ENCODE measurements around the gene NEGR1.

The NEGR1 gene

DNA sequence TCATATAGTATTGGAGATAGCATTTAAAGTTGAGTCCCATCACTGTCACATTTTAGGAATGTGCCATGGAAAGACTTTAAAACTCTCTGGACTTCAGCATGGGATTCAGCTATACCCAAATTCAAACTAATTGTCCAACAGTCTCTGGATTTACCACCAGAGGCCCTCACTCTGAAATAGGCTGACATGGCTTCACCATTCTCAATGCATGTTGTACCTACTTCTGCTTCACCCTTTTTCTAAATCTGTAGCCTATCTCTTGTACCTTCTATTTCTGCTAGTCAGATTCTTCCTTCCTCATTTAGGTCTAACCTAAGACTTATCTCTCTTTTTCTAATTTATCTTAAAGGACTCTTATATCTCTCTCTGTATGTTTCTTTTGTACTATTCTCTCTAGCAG, 688.8 kb downstream of the NEGR1 start:
- peak; percentile 4 for DNase-seq (ENCODE audit: low read depth)
- TF ChIP-seq, protein P1, sequence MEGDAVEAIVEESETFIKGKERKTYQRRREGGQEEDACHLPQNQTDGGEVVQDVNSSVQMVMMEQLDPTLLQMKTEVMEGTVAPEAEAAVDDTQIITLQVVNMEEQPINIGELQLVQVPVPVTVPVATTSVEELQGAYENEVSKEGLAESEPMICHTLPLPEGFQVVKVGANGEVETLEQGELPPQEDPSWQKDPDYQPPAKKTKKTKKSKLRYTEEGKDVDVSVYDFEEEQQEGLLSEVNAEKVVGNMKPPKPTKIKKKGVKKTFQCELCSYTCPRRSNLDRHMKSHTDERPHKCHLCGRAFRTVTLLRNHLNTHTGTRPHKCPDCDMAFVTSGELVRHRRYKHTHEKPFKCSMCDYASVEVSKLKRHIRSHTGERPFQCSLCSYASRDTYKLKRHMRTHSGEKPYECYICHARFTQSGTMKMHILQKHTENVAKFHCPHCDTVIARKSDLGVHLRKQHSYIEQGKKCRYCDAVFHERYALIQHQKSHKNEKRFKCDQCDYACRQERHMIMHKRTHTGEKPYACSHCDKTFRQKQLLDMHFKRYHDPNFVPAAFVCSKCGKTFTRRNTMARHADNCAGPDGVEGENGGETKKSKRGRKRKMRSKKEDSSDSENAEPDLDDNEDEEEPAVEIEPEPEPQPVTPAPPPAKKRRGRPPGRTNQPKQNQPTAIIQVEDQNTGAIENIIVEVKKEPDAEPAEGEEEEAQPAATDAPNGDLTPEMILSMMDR (IDR thresholded peaks at IDR 0.05; ENCODE audit: low read length, missing control alignments) = peak; percentile 17
- H3K4me3 ChIP-seq (replicated peaks; ENCODE audit: low read depth, low read length) = no peak overlapping the region

DNA sequence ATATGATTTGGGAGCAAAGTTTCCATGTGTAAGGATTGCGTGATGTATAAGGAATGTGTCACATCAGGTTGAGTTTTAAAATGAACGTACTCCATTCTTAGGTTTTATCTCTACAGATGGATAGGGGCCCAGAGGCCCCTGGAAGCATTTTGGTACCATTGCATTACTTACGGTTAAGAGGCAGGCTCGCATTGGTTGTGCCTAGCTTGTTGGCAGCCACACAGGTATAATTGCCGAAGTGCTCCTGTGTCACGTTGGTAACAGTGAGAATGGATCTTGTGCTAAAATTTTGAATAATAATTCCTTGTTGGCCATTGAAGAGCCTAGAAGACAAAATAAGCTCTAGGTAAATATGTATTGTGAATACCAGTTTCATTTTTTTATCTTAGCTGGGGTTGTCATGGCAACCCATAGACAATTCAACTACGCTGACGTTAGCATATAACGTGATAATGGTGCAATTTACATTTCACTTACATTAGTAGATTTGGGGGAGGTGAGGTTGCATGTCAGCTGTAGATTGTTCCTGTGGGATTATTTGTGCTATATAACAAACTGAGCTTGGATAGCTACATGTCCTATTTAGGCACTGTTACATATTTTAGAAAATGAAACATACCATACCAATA, 689.6 kb downstream of the NEGR1 start:
- H3K4me3 ChIP-seq (replicated peaks; ENCODE audit: low read depth, low read length) = no peak overlapping the region
- TF ChIP-seq, protein P1 (IDR thresholded peaks at IDR 0.05; ENCODE audit: low read length, missing control alignments) = no peak
- peak; percentile 17 for DNase-seq (ENCODE audit: low read depth)

DNA sequence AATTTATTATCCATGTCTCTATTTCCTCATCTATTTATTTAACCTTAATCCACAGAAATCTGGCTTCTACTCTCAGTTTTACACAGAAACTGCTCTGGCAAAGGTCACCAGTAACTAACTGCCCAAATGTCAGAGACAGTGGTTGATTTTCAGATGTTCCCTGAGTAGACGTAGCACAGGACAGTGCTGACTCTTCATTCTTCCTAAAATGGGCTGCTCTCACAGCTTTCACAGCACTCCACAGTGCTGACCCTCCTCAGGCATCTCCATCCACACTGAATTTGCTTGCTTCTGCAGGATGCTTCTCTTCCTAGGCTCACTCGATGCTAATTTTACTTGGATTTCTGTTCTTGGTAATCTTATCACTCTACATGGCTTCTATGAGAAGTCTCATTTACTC, 693.3 kb downstream of the NEGR1 start:
- DNase-seq (ENCODE audit: low read depth) = no peak
- no peak overlapping the region for H3K4me3 ChIP-seq (replicated peaks; ENCODE audit: low read depth, low read length)
- TF ChIP-seq, protein P1 (IDR thresholded peaks at IDR 0.05; ENCODE audit: low read length, missing control alignments) = no peak

DNA sequence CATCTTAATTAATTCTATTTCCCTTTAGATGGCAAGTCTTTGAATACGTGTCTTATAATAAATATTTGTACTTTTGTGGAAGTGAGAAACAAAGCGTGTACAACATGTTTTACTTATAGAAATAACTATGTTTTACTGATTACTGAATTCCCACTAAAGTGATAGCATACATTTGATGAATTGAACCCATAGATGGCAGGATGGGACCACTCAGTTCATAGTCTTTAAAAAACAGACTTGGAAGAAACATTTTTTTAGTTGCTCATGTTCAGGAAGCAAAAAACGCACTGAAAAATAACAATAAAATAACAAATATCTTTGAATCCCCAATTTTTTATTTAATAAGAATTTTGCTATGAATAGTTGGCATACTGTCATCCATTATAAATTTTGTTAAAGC, 694.4 kb downstream of the NEGR1 start:
- TF ChIP-seq, protein P1 (IDR thresholded peaks at IDR 0.05; ENCODE audit: low read length, missing control alignments) = peak; percentile 18
- H3K4me3 ChIP-seq (replicated peaks; ENCODE audit: low read depth, low read length) = no peak overlapping the region
- DNase-seq (ENCODE audit: low read depth) = peak; percentile 34

DNA sequence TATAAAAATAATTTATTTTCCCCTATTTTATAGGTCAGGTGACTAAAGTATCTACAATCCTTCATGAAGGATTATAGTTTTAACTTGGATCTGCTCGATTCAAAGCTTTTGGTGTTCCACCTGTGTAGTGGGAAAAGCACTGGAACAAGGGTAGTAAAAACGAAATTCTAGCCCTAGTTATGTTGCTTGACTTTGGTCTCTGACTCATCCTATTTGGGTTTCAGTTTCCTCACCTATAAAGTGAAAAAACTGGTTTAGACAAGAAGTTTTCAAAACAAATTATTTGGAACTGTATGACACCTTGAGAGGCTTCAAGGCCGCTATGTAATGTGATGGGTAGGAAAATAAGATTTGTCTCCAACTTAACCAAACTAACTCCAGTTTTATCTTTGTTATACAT, 696.3 kb downstream of the NEGR1 start:
- DNase-seq (ENCODE audit: low read depth) = no peak
- TF ChIP-seq, protein P1 (IDR thresholded peaks at IDR 0.05; ENCODE audit: low read length, missing control alignments) = no peak
- no peak overlapping the region for H3K4me3 ChIP-seq (replicated peaks; ENCODE audit: low read depth, low read length)

DNA sequence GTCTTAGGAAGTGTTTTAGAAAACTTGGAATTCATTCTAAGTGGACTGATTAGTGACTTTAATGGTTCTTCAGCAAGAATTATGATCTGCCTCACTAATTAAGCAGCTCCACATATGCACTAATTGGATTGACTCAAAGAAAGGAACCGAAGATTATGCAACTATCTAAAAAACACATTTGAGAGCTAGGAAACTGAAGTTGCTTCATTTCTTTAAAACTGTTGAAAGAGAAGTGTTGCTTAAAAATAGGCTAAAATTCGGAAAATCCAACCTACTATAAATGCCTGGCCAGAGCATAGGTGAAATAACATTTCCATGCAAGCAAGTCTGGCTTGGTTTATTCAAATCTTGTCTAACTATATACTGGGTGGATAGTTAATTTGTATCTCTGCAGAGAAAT, 698.6 kb downstream of the NEGR1 start:
- TF ChIP-seq, protein P1 (IDR thresholded peaks at IDR 0.05; ENCODE audit: low read length, missing control alignments) = no peak
- no peak for DNase-seq (ENCODE audit: low read depth)
- no peak overlapping the region for H3K4me3 ChIP-seq (replicated peaks; ENCODE audit: low read depth, low read length)

DNA sequence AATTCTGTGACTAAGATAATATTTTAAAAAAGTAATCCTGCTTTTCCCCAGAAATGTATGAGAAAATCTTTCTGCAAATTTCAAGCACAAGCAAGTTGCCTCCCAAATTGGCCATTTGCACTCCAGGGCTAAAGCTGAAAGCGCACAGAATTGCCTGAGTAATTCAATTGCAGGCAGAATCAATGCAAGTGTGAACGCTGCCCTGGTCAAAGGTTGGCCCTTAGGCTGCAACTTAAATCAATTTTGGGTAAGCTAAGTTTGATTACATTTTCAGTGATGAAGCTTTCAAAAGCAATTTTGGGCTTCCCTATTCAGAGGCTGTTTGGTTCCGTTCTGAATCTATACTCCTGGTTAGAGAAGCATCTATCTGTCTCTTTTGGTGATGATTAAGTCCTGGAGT, 699.7 kb downstream of the NEGR1 start:
- no peak overlapping the region for H3K4me3 ChIP-seq (replicated peaks; ENCODE audit: low read depth, low read length)
- DNase-seq (ENCODE audit: low read depth) = no peak
- TF ChIP-seq, protein P1 (IDR thresholded peaks at IDR 0.05; ENCODE audit: low read length, missing control alignments) = no peak
